ENCODE results near the gene MTHFR.

MTHFR gene

GRCh38 chr1:11765661-11766428 is 39.9 kb downstream of the MTHFR start:
- Mint-ChIP-seq H3K4me3 (no peak overlapping the region), H3K9me3 (no peaks in the 10 kb centered on the region), H3K36me3 (ENCODE audit: low read depth) (no peaks in the 10 kb centered on the region), H3K27ac (no peak overlapping the region), H3K27me3 (ENCODE audit: low read depth) (peaks cover 25% of the 10 kb centered on the region), H3K4me1 (peaks cover 10% of the 10 kb centered on the region)
- TF ChIP-seq CTCF (IDR thresholded peaks at IDR 0.05; ENCODE audit: unreplicated experiment in 3 of 3), result no peak

- no peak overlapping the region for H3K27ac Mint-ChIP-seq
- H3K36me3 Mint-ChIP-seq (ENCODE audit: low read depth), result no peaks in the 10 kb centered on the region
- H3K27me3 Mint-ChIP-seq (ENCODE audit: low read depth), result peaks cover 32% of the 10 kb centered on the region
- no peak for TF ChIP-seq CTCF (IDR thresholded peaks at IDR 0.05; ENCODE audit: unreplicated experiment in 3 of 3)
- peaks cover 10% of the 10 kb centered on the region for H3K4me1 Mint-ChIP-seq
- H3K9me3 Mint-ChIP-seq, result no peaks in the 10 kb centered on the region
- H3K4me3 Mint-ChIP-seq, result no peak overlapping the region
These were observed 41.2 kb downstream of the MTHFR start for GRCh38 chr1:11764519-11764918.

GRCh38 chr1:11764115-11764514 is 41.6 kb downstream of the MTHFR start:
- no peak for TF ChIP-seq CTCF (IDR thresholded peaks at IDR 0.05; ENCODE audit: unreplicated experiment in 3 of 3)
- H3K36me3 Mint-ChIP-seq (ENCODE audit: low read depth), result no peaks in the 10 kb centered on the region
- H3K27ac Mint-ChIP-seq, result peak overlapping the region in 1 of 3 experiments; percentile 0
- H3K9me3 Mint-ChIP-seq, result no peaks in the 10 kb centered on the region
- H3K4me3 Mint-ChIP-seq, result no peak overlapping the region
- peaks cover 10% of the 10 kb centered on the region for H3K4me1 Mint-ChIP-seq
- H3K27me3 Mint-ChIP-seq (ENCODE audit: low read depth), result peaks cover 32% of the 10 kb centered on the region

GRCh38 chr1:11761988-11762406 is 43.8 kb downstream of the MTHFR start, which contains the start of gene C1orf167:
Gene C1orf167 (plus strand): TSS chr1:11762193. CDS start chr1:11764401, 2,208 bp downstream.
- TF ChIP-seq CTCF (IDR thresholded peaks at IDR 0.05; ENCODE audit: unreplicated experiment in 3 of 3), result no peak
- H3K27ac Mint-ChIP-seq, result peak within 1 kb of the TSS in 1 of 3 experiments; percentile 19
- H3K4me3 Mint-ChIP-seq, result no peak within 1 kb of the TSS
- H3K36me3 Mint-ChIP-seq (ENCODE audit: low read depth), result no peaks in the 10 kb centered on the region
- peaks cover 10% of the 10 kb centered on the region for H3K4me1 Mint-ChIP-seq
- H3K27me3 Mint-ChIP-seq (ENCODE audit: low read depth), result peaks cover 32% of the 10 kb centered on the region
- no peaks in the 10 kb centered on the region for H3K9me3 Mint-ChIP-seq

- no peak for TF ChIP-seq CTCF (IDR thresholded peaks at IDR 0.05; ENCODE audit: unreplicated experiment in 3 of 3)
- H3K27me3 Mint-ChIP-seq (ENCODE audit: low read depth), result peaks cover 32% of the 10 kb centered on the region
- H3K4me3 Mint-ChIP-seq, result no peak overlapping the region
- H3K27ac Mint-ChIP-seq, result no peak overlapping the region
- H3K4me1 Mint-ChIP-seq, result peaks cover 10% of the 10 kb centered on the region
- no peaks in the 10 kb centered on the region for H3K36me3 Mint-ChIP-seq (ENCODE audit: low read depth)
- H3K9me3 Mint-ChIP-seq, result no peaks in the 10 kb centered on the region
These were observed 44.5 kb downstream of the MTHFR start for GRCh38 chr1:11761285-11761684.

GRCh38 chr1:11759791-11760190 is 46.0 kb downstream of the MTHFR start:
- no peak overlapping the region for H3K27ac Mint-ChIP-seq
- no peak overlapping the region for H3K4me3 Mint-ChIP-seq
- no peaks in the 10 kb centered on the region for H3K36me3 Mint-ChIP-seq (ENCODE audit: low read depth)
- peaks cover 10% of the 10 kb centered on the region for H3K4me1 Mint-ChIP-seq
- no peaks in the 10 kb centered on the region for H3K9me3 Mint-ChIP-seq
- TF ChIP-seq CTCF (IDR thresholded peaks at IDR 0.05; ENCODE audit: unreplicated experiment in 3 of 3), result no peak
- H3K27me3 Mint-ChIP-seq (ENCODE audit: low read depth), result peaks cover 32% of the 10 kb centered on the region

All from nephron (organoid).